ENCODE results near the gene MDFIC2. TPM values are rescaled to one million over a fixed set of nuclear protein-coding genes. Genes with fewer than 3 reads are reported as not detected.

MDFIC2 gene
- total and polyA plus RNA-seq, 2 experiments from 2014 or later, result not detected

DNA sequence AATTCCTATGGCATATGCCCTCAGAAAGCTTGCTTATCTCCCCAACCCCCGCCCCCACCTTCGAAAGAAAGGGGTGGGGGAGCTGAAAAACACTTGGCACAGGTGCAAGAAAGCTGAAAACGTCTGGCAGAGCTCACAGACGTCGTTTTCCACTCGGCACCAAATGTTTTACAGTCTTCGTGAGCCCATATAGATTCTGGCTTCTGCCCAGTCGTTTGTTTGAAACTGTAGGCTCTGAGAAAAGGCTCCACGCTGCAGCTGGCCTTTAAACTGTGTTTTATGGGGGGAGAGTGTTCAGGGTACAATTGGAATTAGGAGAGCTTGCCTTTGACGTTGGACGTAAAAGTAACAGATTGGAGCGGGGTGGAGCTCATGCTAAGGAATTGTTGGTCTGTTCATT, 130.3 kb downstream of the MDFIC2 start:
- no peaks in the 10 kb centered on the region for H3K9me3 ChIP-seq (ENCODE audit: low read depth)
- no peaks in the 10 kb centered on the region for H3K36me3 ChIP-seq
- no peak overlapping the region for H3K4me3 ChIP-seq
- no peak overlapping the region for H3K27ac ChIP-seq
- H3K4me1 ChIP-seq (ENCODE audit: low read depth), result no peaks in the 10 kb centered on the region
- no peaks in the 10 kb centered on the region for H3K27me3 ChIP-seq
- TF ChIP-seq, protein P1, sequence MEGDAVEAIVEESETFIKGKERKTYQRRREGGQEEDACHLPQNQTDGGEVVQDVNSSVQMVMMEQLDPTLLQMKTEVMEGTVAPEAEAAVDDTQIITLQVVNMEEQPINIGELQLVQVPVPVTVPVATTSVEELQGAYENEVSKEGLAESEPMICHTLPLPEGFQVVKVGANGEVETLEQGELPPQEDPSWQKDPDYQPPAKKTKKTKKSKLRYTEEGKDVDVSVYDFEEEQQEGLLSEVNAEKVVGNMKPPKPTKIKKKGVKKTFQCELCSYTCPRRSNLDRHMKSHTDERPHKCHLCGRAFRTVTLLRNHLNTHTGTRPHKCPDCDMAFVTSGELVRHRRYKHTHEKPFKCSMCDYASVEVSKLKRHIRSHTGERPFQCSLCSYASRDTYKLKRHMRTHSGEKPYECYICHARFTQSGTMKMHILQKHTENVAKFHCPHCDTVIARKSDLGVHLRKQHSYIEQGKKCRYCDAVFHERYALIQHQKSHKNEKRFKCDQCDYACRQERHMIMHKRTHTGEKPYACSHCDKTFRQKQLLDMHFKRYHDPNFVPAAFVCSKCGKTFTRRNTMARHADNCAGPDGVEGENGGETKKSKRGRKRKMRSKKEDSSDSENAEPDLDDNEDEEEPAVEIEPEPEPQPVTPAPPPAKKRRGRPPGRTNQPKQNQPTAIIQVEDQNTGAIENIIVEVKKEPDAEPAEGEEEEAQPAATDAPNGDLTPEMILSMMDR (IDR thresholded peaks at IDR 0.05; ENCODE audit: low read depth, low read length), result no peak
- DNase-seq (ENCODE audit: low read depth in 1 of 2, low spot score in 1 of 2), result no peak

DNA sequence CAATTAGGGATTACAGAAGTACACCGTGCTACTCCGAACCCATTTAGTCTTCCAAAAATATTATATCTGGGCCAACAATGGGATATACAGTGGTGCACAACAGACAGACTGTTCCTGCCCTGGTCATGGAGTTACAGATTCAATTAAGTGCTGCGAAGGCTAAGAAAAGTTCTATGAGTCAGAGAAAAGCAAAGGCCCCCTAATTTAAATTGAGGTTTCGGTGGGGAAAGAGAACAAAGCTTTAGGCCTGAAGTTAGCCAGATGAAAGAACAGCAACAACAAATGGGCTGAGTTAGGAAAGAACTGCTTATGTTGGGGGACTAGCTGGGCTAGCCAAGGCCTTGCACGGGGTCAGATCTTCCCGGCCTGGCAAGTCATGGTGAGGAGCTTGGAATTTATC, 131.8 kb downstream of the MDFIC2 start:
- no peak for DNase-seq (ENCODE audit: low read depth in 1 of 2, low spot score in 1 of 2)
- no peaks in the 10 kb centered on the region for H3K27me3 ChIP-seq
- H3K36me3 ChIP-seq, result no peaks in the 10 kb centered on the region
- no peaks in the 10 kb centered on the region for H3K9me3 ChIP-seq (ENCODE audit: low read depth)
- no peak overlapping the region for H3K27ac ChIP-seq
- no peak overlapping the region for H3K4me3 ChIP-seq
- TF ChIP-seq, protein P1 (IDR thresholded peaks at IDR 0.05; ENCODE audit: low read depth, low read length), result no peak
- no peaks in the 10 kb centered on the region for H3K4me1 ChIP-seq (ENCODE audit: low read depth)

DNA sequence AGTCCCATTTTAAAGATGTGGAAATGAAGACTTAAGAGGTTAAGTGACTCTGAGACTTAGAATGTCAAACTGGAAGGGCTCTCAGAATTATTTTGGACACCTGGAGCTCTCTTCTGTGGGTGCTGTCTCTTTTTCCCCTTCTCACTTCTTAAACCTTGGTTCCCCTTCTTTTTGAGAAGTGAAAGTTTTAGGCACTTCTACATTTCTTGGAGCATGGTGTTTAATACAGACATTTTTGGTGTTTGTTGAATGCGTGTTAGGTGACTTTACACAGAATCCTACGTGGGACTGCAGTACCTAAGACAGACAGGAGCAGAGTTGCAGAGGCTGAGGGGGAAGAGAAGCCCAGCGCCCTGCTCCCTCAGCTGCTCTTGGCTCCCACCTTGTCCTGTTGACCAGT, 133.3 kb downstream of the MDFIC2 start:
- Histone ChIP-seq H3K4me3 (no peak overlapping the region), H3K4me1 (ENCODE audit: low read depth) (no peaks in the 10 kb centered on the region), H3K27ac (no peak overlapping the region), H3K36me3 (no peaks in the 10 kb centered on the region), H3K9me3 (ENCODE audit: low read depth) (no peaks in the 10 kb centered on the region), H3K27me3 (no peaks in the 10 kb centered on the region)
- TF ChIP-seq, protein P1 (IDR thresholded peaks at IDR 0.05; ENCODE audit: low read depth, low read length), result no peak
- no peak for DNase-seq (ENCODE audit: low read depth in 1 of 2, low spot score in 1 of 2)

DNA sequence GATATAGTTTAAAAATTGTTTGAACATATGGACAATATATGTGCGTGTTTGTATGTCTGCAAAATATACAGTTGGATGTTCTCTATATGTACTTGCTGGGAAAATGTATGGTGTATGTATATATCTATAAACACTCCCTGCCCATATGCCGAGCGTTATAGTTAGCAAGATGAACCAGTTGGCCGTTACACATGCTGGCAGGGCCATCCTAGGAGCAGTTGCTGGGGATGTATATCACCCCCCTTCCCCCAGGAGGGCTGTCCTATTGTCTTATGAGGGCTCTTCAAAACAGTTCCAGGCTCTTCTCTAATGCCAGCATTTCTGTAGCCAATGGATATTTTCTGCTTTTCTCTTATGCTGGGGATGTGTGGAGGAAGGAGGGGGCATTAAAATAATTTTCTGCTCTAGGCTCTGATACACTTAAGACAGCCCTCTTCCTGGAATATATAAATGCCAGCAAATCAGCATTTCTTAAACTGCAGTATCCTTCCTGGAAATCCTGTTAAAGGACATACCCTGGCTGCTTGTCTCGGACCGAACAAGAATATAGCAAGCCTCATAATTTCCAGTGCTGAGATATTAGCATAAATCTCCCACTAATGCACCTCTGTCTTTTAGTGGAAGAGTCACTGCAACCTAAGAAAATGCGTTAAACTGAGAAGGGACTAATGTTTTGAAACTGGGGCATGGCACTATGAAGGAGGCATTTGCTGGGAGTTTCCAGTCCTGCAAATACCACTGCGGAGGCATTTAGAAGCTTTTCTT, 134.4 kb downstream of the MDFIC2 start:
- TF ChIP-seq, protein P1 (IDR thresholded peaks at IDR 0.05; ENCODE audit: low read depth, low read length), result no peak
- DNase-seq (ENCODE audit: low read depth in 1 of 2, low spot score in 1 of 2), result no peak
- Histone ChIP-seq H3K27ac (no peak overlapping the region), H3K27me3 (no peaks in the 10 kb centered on the region), H3K36me3 (no peaks in the 10 kb centered on the region), H3K4me3 (no peak overlapping the region), H3K4me1 (ENCODE audit: low read depth) (no peaks in the 10 kb centered on the region), H3K9me3 (ENCODE audit: low read depth) (no peaks in the 10 kb centered on the region)

DNA sequence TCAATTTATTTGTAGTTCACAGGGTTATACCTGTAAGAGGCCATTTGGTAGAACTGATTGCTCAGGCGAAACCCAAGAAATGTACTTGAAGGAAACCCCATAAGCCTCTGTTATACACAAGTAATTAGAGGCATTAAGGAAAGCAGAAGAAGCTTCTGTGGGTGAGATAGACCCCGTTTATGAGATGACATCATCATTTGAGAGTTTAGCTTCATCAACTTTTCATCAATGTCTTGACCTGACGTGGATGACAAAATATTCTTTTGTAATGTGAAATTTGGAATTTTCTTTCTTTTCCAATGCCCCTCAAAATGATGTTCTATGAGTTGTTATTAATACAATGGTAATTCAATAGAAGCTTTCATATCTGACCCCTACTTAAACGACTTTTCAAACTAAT, 136.2 kb downstream of the MDFIC2 start:
- TF ChIP-seq, protein P1 (IDR thresholded peaks at IDR 0.05; ENCODE audit: low read depth, low read length), result no peak
- no peaks in the 10 kb centered on the region for H3K36me3 ChIP-seq
- no peak overlapping the region for H3K27ac ChIP-seq
- H3K9me3 ChIP-seq (ENCODE audit: low read depth), result no peaks in the 10 kb centered on the region
- no peak for DNase-seq (ENCODE audit: low read depth in 1 of 2, low spot score in 1 of 2)
- H3K27me3 ChIP-seq, result no peaks in the 10 kb centered on the region
- no peaks in the 10 kb centered on the region for H3K4me1 ChIP-seq (ENCODE audit: low read depth)
- H3K4me3 ChIP-seq, result no peak overlapping the region
